OCI-LY7 (cell line): ENCODE results near the gene OR8D2. TPM values are rescaled to one million over a fixed set of nuclear protein-coding genes. Genes with fewer than 3 reads are reported as not detected.

Source experiments
- Bru-seq: library from RNA; stranded (reverse); fragments of 400-500 nt; gene quantifications from one replicate; lab custom pipeline; 2021; lab: Mats Ljungman, UMichigan
- BruChase-seq, 2 experiments: library from RNA; stranded (reverse); fragments of 400-500 nt; gene quantifications; one replicate each; lab custom pipeline; 2021; lab: Mats Ljungman, UMichigan
- BruUV-seq: library from RNA; stranded (reverse); fragments of 400-500 nt; replicated peaks from 2 replicates; lab custom pipeline; 2021; lab: Mats Ljungman, UMichigan
- CTCF ChIA-PET: fragments of 300-600 bp; sonication (Branson Sonifier 250); formaldehyde crosslinking; loops from one replicate; lab custom pipeline; 2022; ENCODE audit warnings: antibody characterized with exemption; ENCODE audit not compliant: unreplicated experiment; lab: Charles Lee
- POLR2A ChIA-PET: fragments of 300-600 bp; sonication (Branson Sonifier 250); formaldehyde crosslinking; loops from one replicate; lab custom pipeline; 2022; ENCODE audit warnings: antibody characterized with exemption; lab: Charles Lee
- DNase-seq: peaks from one replicate; pipeline ENCODE4 v3.0.0-alpha.2; 2015; ENCODE audit warnings: low spot score
- H2AFZ ChIP-seq: fragments of 200-600 bp; sonication (generic), shearing (Covaris generic); 2 replicates; pipeline ENCODE4 v1.6.1; 2014; ENCODE audit warnings: mild to moderate bottlenecking, antibody characterized with exemption, low read length, moderate library complexity
- H3K27ac ChIP-seq: fragments of 200-600 bp; sonication (generic); 2 replicates; pipeline ENCODE4 v1.5.1; 2014; ENCODE audit warnings: mixed run types, low read depth, mild to moderate bottlenecking, moderate library complexity, low read length, inconsistent platforms; ENCODE audit not compliant: poor library complexity, severe bottlenecking
- H3K36me3 ChIP-seq: fragments of 200-600 bp; sonication (generic); 2 replicates; pipeline ENCODE4 v1.6.1; 2014; ENCODE audit warnings: mild to moderate bottlenecking, antibody characterized with exemption, low read length, moderate library complexity, mixed read lengths; ENCODE audit not compliant: insufficient read depth
- H3K4me1 ChIP-seq: fragments of 200-600 bp; sonication (generic); 2 replicates; pipeline ENCODE4 v1.5.1; 2014; ENCODE audit warnings: mild to moderate bottlenecking, low read length; ENCODE audit not compliant: insufficient read depth, poor library complexity, severe bottlenecking
- H3K4me2 ChIP-seq: fragments of 200-600 bp; sonication (generic); 2 replicates; pipeline ENCODE4 v1.6.1; 2014; ENCODE audit warnings: mild to moderate bottlenecking, low read length
- H3K4me3 ChIP-seq: fragments of 200-600 bp; sonication (generic); 2 replicates; pipeline ENCODE4 v1.5.1; 2014; ENCODE audit warnings: mild to moderate bottlenecking, low read depth, low read length; ENCODE audit not compliant: poor library complexity, severe bottlenecking
- H3K79me2 ChIP-seq: fragments of 200-600 bp; sonication (generic); 2 replicates; pipeline ENCODE4 v1.6.1; 2016; ENCODE audit warnings: low read depth, mild to moderate bottlenecking, low read length, moderate library complexity, mixed read lengths; ENCODE audit not compliant: insufficient read depth
- H3K9me2 ChIP-seq: fragments of 200-600 bp; sonication (generic); 2 replicates; pipeline ENCODE4 v1.6.1; 2016; ENCODE audit warnings: mild to moderate bottlenecking, low read length, mixed read lengths; ENCODE audit not compliant: insufficient read depth
- H3K9me3 ChIP-seq: fragments of 200-600 bp; sonication (generic); 2 replicates; pipeline ENCODE4 v1.6.1; 2014; ENCODE audit warnings: mild to moderate bottlenecking, mixed run types, low read length, mixed read lengths
- H4K20me1 ChIP-seq: fragments of 200-600 bp; sonication (generic); 2 replicates; pipeline ENCODE4 v1.6.1; 2014; ENCODE audit warnings: mild to moderate bottlenecking, antibody characterized with exemption, low read length, moderate library complexity, mixed read lengths; ENCODE audit not compliant: insufficient read depth
- EZH2phosphoT487 ChIP-seq: fragments of 200-600 bp; sonication (generic); IDR thresholded peaks from 2 replicates; pipeline ENCODE4 v1.6.1; 2018; ENCODE audit warnings: low read depth, borderline replicate concordance, mild to moderate bottlenecking, mixed run types, antibody characterized with exemption, low read length, moderate library complexity, mixed read lengths
- intact Hi-C: fragments of 100-400 bp; cut with micrococcal nuclease; formaldehyde crosslinking; loops from one replicate; pipeline ENCODE4 v1.10.0; 2022; ENCODE audit not compliant: unreplicated experiment
- long read RNA-seq: library from polyadenylated mRNA; stranded (forward); transcript quantifications from one replicate; pipeline ENCODE4 v2.0.0, GENCODE V29; 2022
- total RNA-seq, 2 experiments: library from RNA; depleted of rRNA in 1 of 2; stranded (reverse); fragments of >200 nt in 1 of 2; shearing (Covaris generic) in 1 of 2; gene quantifications; 2 replicates each; pipeline ENCODE4 v1.2.3, GENCODE V29; 2014 to 2022
- TF ChIP-seq, protein P1 (sequence below): fragments of 200-600 bp; sonication (generic); conservative IDR thresholded peaks from 2 replicates; pipeline ENCODE4 v1.5.1; 2014; ENCODE audit warnings: mild to moderate bottlenecking, antibody characterized with exemption, low read length, moderate library complexity, mixed read lengths

Gene OR8D2
- total RNA-seq (2014; rRNA removed; shearing (Covaris generic)) (not detected in 2 replicates), total RNA-seq (2022) (not detected in 2 replicates), Bru-seq, nascent RNA (not detected), BruChase-seq, experiment 1, labeled RNA remaining after a 6-hour chase (not detected), BruChase-seq, experiment 2, labeled RNA remaining after a 2-hour chase (not detected)
- long read RNA-seq: 0 reads

GRCh38 chr11:124320097-124320496 lies at the start of gene OR8D2:
Gene OR8D2, minus strand, starts transcription at chr11:124320197. Its CDS starts 0 bp downstream, at chr11:124320197.
- ChIA-PET POLR2A (no interaction called here), CTCF (no interaction called here)
- intact Hi-C loops: loop anchor here (10.0 kb wide), 1 partner anchor 675 kb away; no protein-coding TSS in a partner anchor
- no peaks in the 10 kb centered on the region for H3K36me3 ChIP-seq
- H3K4me2 ChIP-seq: no peak within 1 kb of the TSS
- H3K9me3 ChIP-seq: no peaks in the 10 kb centered on the region
- H3K27ac ChIP-seq: no peak within 1 kb of the TSS
- no peak for TF ChIP-seq EZH2phosphoT487
- TF ChIP-seq, protein P1, sequence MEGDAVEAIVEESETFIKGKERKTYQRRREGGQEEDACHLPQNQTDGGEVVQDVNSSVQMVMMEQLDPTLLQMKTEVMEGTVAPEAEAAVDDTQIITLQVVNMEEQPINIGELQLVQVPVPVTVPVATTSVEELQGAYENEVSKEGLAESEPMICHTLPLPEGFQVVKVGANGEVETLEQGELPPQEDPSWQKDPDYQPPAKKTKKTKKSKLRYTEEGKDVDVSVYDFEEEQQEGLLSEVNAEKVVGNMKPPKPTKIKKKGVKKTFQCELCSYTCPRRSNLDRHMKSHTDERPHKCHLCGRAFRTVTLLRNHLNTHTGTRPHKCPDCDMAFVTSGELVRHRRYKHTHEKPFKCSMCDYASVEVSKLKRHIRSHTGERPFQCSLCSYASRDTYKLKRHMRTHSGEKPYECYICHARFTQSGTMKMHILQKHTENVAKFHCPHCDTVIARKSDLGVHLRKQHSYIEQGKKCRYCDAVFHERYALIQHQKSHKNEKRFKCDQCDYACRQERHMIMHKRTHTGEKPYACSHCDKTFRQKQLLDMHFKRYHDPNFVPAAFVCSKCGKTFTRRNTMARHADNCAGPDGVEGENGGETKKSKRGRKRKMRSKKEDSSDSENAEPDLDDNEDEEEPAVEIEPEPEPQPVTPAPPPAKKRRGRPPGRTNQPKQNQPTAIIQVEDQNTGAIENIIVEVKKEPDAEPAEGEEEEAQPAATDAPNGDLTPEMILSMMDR: no peak
- H3K4me3 ChIP-seq: no peak within 1 kb of the TSS
- no peaks in the 10 kb centered on the region for H3K4me1 ChIP-seq
- BruUV-seq: no TSS peak
- H3K79me2 ChIP-seq: no peaks in the 10 kb centered on the region
- no peaks in the 10 kb centered on the region for H4K20me1 ChIP-seq
- no peak within 1 kb of the TSS for H2AFZ ChIP-seq
- H3K9me2 ChIP-seq: no peaks in the 10 kb centered on the region
- no peak for DNase-seq

- intact Hi-C loops: no loop called here
- no peak overlapping the region for H3K4me2 ChIP-seq
- no peak for DNase-seq
- no peak overlapping the region for H2AFZ ChIP-seq
- H3K79me2 ChIP-seq: no peaks in the 10 kb centered on the region
- H3K4me3 ChIP-seq: no peak overlapping the region
- POLR2A ChIA-PET: interaction anchor here (0.6 to 1.0 kb wide), 2 partner anchors 10 to 13 kb away, joined by 3 to 4 read pairs; no protein-coding TSS in a partner anchor
- no peak for TF ChIP-seq EZH2phosphoT487
- TF ChIP-seq, protein P1: no peak
- H3K27ac ChIP-seq: no peak overlapping the region
- H3K9me3 ChIP-seq: no peaks in the 10 kb centered on the region
- H4K20me1 ChIP-seq: no peaks in the 10 kb centered on the region
- no TSS peak for BruUV-seq
- H3K4me1 ChIP-seq: no peaks in the 10 kb centered on the region
- no peaks in the 10 kb centered on the region for H3K36me3 ChIP-seq
- H3K9me2 ChIP-seq: no peaks in the 10 kb centered on the region
- CTCF ChIA-PET: no interaction called here
These were observed 39.6 kb upstream of the OR8D2 start for GRCh38 chr11:124359566-124359965.

DNA sequence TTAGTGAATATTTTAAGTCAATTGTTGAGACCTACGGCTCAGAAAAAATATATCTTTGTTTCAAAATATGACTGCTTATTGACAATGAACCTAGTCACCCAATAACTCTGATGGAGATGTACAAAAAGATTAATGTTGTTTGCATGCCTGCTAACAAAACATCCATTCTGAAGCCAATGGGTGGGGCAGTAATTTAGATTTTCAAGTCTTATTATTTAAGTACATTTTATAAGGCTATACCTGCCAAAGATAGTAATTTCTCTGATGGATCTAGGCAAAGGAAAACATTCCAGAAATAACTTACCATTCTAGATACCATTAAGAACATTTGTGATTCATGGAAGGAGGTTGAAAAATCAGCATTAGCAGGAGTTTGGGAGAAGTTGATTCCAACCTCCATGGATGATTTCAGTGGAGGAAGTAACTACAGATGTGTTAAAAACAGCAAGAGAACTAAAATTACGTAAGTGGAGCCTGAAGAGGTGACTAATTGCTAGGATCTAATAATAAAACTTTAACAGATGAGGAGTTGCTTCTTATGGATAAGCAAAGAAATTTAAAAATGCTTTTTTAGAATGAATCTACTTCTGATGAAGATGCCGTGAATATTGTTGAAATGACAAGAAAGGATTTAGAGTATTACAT lies 26.4 kb upstream of the OR8D2 start:
- H3K79me2 ChIP-seq: no peaks in the 10 kb centered on the region
- H3K36me3 ChIP-seq: no peaks in the 10 kb centered on the region
- no peak overlapping the region for H2AFZ ChIP-seq
- POLR2A ChIA-PET: interaction anchor here (1.6 kb wide), 1 partner anchor 14 kb away, joined by 7 read pairs; no protein-coding TSS in a partner anchor
- no peak for DNase-seq
- no TSS peak for BruUV-seq
- CTCF ChIA-PET: no interaction called here
- H3K27ac ChIP-seq: no peak overlapping the region
- no peaks in the 10 kb centered on the region for H4K20me1 ChIP-seq
- no peak overlapping the region for H3K4me3 ChIP-seq
- no peak for TF ChIP-seq EZH2phosphoT487
- TF ChIP-seq, protein P1: no peak
- intact Hi-C loops: no loop called here
- H3K4me1 ChIP-seq: no peaks in the 10 kb centered on the region
- no peaks in the 10 kb centered on the region for H3K9me3 ChIP-seq
- no peaks in the 10 kb centered on the region for H3K9me2 ChIP-seq
- no peak overlapping the region for H3K4me2 ChIP-seq
